IPS-NIHi7 (cell line): Measurements from ENCODE around the gene RAB20.
"Not testable (repeated sequence)": the region's sequence is repeated elsewhere in the genome, so short reads cannot be mapped to it uniquely, and the experiment has no call there.

Experiments used
- DNase-seq: peaks from one replicate; pipeline ENCODE4 v3.0.0; 2012; ENCODE audit warnings: mixed read lengths; ENCODE audit errors: extremely low spot score

RAB20 gene

DNA sequence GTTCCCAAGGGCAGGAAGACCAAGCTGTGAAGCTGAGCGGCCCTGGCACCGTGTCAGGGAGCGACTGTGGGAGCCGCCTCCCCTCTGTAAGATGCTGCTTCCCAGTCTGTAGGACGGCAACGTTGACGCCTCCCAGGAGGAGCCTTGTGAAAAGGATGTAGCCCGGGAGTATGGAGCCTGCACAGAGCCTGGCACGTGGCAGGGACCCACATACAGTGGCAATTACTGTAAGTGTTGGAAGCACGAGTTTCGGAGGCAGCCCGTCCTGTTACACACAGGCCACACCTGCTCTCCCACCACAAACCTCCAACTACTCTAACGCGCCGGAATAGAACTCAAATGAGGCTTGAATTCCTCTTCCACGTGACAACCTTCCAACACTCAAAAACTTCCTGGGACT lies 6.6 kb downstream of the RAB20 start:
- no peak for DNase-seq

DNA sequence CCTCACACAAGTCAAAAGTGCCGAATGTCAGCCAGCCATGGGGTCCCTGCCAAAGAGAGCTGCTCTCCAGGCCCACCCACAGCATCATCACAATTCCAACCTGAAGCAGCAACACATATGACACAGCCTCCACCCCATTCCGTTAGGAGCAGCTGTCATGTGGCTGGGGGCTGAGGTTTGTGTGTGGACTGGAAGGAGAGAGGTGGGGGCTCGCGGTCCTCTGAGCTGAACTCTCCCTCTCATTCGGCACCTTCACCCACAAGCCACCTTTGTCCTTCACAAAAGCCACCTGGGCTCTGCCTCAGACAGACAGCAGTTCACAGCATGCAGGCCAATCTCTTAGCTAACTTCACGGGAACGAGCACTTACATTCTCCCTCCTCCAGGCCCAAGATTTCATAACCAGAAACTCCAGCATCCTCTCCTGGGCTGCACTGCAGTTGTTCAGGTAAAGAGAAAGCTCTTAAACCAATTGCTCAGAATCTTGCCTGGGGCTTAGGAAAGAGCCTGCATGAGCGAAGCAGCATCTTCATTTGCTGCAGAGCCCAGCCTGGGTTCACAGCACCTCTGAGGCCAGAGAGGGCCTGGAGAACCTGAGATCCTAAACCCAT lies 7.2 kb downstream of the RAB20 start:
- DNase-seq, result no peak

DNA sequence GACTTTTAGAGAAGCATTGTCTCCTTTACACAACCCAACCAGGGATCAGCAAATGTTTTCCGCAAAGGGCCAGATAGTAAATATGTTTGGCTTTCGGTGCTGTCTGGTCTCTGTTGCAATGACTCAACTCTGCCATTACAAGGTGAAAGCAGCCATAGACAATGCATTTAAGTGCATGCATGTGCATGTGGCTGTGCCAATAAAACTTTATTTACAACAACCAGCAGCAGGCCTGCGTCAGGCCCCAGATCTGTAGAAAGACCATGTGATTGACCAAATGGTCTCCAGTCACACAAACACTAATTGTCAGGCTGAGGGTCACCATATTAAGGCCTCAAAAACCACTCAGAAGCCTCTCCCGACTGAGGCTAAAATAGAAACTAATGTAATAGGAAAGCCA lies 8.1 kb downstream of the RAB20 start:
- DNase-seq, result no peak

GRCh38 chr13:110552767-110553166 lies 8.8 kb downstream of the RAB20 start:
- DNase-seq, result no peak

DNA sequence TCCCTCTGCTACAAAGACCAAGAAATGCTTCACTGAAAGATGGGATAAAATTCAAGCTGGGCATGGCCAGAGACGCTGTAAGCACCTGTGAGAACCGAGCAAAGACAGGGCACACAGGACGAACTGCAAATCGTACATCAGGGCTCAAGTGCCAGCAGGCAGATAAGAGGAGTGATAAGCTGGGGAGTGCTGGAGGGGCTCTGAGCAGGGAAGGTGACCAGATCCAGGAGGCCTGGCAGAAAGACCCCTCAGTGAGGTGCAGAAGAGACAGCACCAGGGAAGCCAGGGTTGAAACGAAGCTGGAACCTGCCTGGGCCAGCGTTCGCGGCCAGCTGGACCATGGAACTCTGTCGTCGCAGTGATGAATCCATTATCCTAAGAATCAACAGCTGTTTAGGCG lies 10.2 kb downstream of the RAB20 start:
- no peak for DNase-seq

DNA sequence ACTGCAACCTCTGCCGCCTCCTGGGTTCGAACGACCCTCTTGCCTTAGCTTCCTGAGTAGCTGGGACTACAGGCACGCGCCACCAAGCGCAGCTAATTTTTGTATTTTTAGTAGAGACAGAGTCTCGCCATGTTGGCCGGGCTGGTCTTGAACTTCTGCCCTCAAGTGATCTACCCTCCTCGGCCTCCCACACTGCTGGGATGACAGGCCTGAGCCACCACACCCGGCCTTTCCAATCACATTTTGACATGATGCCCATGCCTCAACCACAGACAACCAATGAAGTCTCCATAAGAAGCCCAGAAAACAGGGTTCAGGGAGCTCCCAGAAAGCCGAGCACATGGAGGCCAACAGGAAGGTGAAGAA lies 11.7 kb downstream of the RAB20 start:
- DNase-seq, result no peak

GRCh38 chr13:110548891-110549794 lies 12.4 kb downstream of the RAB20 start:
- no peak for DNase-seq

DNA sequence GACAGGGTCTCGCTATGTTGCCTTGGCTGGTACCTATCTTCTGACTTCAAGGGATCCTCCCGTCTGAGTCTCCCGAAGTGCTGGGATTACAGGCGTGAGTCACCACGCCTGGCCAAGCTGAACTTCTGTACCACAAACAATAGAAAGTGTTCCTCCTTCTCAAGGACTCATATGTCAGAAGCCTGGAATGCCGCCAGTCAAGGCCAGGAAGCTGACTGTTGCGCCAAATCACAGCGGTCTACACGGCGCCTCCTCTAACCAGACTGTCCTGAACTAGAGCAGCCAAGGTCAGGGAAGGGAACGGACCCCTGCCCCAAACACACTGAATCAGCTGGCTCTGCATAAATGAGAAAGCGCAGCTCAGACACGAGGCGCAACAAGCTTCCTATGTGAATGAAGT lies 14.6 kb downstream of the RAB20 start:
- no peak for DNase-seq

DNA sequence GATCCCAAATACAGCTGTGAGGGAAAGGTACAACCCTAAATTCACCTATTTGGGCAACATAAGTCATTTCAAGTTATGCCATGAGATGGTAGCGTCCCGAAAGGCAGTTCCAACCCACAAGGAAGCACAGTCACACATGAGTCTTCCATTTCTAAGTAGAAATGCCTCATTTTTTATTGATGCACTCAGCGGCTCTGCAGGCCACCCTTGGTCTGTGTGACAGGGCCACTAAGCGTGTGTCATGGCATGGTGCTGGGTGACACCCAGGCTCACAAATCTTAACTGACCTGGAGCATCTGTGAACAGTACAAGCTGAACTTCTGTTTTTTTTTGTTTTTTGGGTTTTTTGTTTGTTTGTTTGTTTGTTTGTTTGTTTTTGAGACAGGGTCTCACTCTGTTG lies 15.1 kb downstream of the RAB20 start:
- no peak for DNase-seq

DNA sequence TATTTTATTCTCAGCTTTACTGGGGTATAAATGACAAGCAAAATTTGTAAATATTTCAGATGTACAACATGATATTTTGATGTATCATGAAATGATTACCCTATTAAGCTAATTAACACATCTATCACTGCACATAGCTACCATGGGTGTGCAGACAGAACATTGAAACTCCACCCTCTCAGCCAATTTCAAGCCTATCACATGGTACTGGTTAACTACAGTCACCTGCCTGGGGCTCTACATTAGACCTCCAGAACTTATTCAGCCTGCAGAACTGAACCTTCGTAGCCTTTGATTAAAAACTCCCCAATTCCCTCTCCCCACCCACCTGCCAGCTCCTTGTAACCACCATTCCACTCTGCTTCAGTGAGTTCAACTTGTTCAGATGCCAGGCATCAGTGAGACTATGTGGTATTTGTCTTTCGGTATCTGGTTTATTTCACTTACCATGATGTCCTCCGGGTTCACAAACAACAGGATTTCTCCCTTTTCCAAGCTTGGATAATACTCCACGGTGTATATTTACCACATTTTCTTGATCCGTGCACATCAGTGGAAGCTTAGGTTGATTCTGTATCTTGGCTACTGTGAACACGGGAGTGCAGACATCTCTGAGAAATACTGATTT lies 19.2 kb downstream of the RAB20 start:
- DNase-seq, result no peak

- DNase-seq, result no peak
Measured at GRCh38 chr13:110541526-110541920, 20.0 kb downstream of the RAB20 start.

DNA sequence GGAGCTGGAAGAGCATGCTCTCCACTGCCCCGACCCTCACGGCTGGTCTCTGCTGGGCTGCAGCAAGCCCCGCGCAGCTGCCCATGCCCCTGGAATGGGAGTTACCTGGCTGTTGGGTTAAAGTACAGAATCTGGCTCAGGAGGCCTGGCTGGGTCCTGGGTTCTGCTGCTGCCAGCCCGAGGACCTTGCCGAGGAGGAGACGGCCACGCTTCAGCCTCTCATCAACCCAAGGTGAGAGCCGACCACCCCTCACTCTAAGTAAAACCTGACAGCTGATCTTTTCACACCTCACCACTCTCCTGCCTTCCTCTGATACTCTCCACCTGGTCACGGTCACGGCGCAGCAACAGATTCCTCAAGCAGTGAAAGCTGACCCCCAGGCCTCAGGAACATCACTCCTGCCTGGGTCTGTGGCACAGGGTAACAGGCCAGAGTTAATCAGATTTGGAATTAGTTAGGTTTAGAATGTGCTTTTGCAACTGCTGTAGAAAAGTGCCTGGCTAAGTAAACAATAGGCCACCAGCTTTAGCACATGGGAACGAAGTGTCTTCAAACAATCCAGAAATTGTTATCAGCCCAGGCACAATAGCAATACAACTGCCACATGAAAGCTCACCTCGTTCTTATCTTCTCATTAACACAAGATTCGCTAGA lies 20.5 kb downstream of the RAB20 start:
- DNase-seq, result no peak

DNA sequence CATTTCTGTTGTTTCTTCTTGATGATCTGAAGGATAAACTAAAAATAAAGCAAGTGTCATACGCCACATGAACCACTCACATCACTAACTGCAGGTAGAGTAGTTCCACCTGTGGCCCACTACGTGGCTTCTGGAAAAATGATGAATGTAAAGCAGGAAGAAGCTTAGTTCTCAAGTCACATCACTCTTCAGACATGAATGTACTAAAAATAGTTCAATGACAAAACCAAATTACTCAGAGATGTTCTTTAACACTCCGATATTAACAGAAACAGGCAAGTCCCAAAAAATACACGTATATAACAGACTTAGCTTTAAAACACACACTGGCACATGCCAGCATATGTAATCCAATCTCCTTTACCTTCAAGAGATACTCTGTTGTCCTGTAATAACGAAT lies 21.6 kb downstream of the RAB20 start:
- no peak for DNase-seq

DNA sequence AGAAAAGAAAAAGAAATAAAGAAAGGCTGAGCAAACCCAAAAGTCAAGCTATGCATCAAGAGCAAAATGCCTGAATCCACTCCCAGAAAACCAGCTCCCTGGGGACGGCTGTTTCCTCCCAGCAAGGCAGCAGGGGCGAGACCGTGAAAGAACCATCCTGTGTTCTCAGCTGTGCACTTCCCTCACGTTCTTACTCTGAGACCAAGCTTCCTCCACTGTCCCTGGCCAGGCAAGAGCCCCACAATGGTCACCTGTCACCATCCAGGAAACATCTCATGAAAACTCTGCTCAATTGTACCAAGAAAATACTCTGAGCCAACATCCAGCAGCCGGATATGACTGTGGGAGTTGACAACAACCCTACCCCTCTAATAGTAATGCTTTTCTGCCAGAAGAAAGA lies 22.9 kb downstream of the RAB20 start:
- DNase-seq, result no peak

DNA sequence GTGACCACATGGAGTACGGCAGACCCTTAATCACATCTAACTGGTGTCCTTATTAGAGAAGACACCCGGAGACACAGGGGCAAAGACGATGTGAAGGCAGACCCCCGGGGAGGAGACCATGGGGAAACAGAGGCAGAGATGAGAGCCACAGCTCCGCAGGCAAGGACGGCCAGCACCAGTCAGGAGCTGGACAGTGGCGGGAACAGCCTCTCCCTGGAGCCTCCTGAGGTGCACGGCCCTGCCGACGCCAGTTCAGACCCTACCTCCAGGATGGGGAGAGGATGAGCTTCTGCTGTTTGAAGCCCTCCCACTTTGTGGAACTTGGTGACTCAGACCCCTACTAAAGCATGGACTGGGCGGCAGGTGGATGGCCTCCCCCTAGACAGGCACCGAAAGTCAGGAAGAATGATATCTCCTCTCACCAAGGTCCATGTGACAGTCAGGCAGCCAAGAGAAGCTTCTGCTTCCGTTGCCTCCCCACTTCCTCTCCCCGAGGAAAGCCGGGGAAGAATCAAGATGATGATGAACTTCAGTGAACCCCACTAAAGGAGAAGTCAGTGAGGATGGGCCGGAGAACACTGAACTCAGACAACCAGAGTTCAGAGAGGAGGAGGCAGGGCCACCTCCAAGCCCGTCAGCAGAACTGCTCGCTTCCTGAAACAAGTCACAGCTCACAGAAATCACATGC lies 25.4 kb downstream of the RAB20 start:
- DNase-seq, result no peak

DNA sequence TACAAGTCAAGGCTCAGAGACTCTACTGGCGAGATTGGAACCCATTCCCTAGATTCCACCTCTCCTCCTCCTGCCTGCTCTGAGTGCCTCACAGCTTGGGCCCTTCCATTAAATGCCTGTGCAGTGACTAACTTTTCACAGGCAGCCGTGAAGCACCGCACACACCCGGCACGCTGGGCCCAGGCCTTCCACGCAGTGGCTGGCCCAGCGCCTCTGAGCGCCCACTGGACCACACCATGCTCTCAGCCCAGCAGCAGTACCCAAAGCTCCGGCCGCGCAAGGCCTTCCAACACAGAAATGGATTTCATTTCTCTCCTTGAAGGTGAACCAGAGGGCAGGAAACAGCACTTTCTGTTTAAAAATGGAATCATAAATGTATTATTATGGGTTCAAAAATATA lies 26.0 kb downstream of the RAB20 start:
- DNase-seq, result no peak

DNA sequence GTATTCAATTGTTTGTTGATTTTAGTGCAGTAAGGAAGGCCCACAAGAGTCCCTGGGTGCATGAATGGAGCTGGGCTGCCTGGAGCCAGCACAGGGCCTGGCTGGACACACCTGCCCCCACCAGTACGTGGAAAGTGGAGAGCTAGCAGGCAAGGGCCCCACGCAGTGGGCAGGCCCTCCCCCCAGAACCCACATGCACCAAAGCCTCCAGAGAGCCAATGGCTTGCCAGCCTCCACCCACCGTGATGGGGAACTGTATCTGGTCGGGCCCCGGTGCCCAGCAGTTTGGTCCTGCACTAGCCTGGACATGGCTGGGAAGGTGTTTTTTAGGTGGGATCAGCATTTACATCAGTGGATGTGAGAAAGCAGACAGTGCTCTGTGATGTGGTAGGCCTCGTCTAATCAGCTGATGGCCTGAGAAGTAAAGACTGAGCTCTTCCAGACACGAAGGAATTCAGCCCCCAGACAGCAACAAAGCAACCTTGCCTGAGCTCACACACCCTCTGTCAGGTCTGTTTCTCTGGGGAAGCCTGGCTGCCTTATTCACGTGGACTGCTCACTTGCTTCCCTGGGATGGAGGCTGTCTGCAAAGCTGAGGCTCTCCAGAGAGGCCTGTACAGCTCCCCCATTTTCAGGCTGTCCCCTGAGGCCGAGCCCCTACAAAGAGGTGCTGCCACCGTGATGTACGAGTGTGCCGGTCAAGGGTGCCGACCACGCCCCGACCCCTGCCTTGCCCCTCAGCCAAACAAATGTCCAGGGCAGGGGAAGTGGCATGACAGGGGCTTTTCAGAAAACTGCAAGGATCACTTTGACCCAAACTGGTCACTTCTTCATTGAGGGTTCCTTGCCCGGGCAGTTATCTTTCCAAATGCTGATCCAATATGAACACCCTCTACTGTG lies 27.5 kb downstream of the RAB20 start:
- no peak for DNase-seq

GRCh38 chr13:110532258-110532657 lies 29.3 kb downstream of the RAB20 start:
- not testable (repeated sequence) for DNase-seq

DNA sequence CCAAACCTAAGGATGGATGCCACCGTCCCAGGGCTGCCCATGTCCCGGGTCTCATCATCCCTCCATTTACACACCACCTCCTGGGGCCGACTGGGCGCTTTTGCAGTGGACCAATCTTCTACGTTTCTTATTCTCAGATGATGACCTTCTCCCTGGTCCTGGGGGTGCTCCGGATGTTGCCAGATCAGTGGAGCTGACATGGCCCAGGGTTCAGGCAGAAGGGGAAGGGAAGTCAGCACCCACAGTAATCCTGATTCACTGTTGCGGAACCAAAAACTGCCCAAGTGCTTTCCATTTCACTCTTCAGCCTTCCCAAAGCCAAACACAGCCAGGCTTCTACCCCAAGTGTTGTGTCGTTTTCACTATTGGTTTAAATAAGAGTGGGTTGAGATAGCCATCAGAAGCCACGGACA lies 29.8 kb downstream of the RAB20 start:
- no peak for DNase-seq

DNA sequence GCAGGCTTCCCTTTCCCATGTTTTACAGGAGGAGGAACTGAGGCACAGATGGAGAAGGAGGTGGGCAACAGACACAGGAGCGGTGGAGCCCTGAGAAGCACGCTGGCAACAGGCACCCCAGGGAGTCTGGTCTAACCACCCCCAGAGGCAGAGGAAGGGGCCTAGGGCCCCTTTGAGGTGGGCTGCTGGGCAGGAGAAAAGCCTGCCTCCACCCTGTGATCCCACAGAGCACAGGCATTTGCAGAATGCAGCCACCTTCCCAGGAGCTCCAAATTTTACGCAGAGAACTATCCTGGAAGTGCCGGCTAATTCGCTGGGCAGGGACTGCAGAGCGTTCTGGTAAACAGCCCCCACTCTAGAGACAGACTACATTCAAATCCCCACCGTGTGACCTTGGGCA lies 30.4 kb downstream of the RAB20 start:
- no peak for DNase-seq
